A673 (cell line): Measurements from ENCODE around the gene DYNC1LI1. TPM values are rescaled to one million over a fixed set of nuclear protein-coding genes. Genes with fewer than 3 reads are reported as not detected.

ENCODE experiments used
- BruUV-seq: library from RNA; stranded (reverse); fragments of 400-500 nt; replicated peaks from 2 replicates; lab custom pipeline; 2021; lab: Mats Ljungman, UMichigan
- CTCF ChIA-PET: fragments of 300-600 bp; sonication (Branson Sonifier 250); formaldehyde crosslinking; loops from one replicate; lab custom pipeline; 2022; ENCODE audit warnings: antibody characterized with exemption; lab: Charles Lee
- POLR2A ChIA-PET: fragments of 300-600 bp; sonication (Branson Sonifier 250); formaldehyde crosslinking; loops from one replicate; lab custom pipeline; 2022; ENCODE audit warnings: antibody characterized with exemption; ENCODE audit not compliant: low non-redundant PET; lab: Charles Lee
- DNase-seq: peaks from one replicate; pipeline ENCODE4 v3.0.0-alpha.2; 2015; ENCODE audit warnings: low spot score
- H3K27ac ChIP-seq: fragments of 200-600 bp; sonication (generic); 2 replicates; pipeline ENCODE4 v1.5.1; 2016; ENCODE audit warnings: mixed run types, low read depth, mild to moderate bottlenecking, mixed read lengths, antibody characterized with exemption, low read length; ENCODE audit not compliant: poor library complexity, severe bottlenecking
- H3K27me3 ChIP-seq: fragments of 200-600 bp; sonication (generic); replicated peaks from 2 replicates; pipeline ENCODE4 v1.6.1; 2017; ENCODE audit warnings: mixed run types, low read depth, mild to moderate bottlenecking, mixed read lengths, antibody characterized with exemption, low read length; ENCODE audit not compliant: insufficient read depth, poor library complexity
- H3K36me3 ChIP-seq: fragments of 200-600 bp; sonication (generic); 2 replicates; pipeline ENCODE4 v1.6.1; 2016; ENCODE audit warnings: mixed run types, mild to moderate bottlenecking, mixed read lengths, antibody characterized with exemption, low read length; ENCODE audit not compliant: insufficient read depth, poor library complexity, severe bottlenecking
- H3K4me1 ChIP-seq: fragments of 200-600 bp; sonication (generic); 2 replicates; pipeline ENCODE4 v1.6.1; 2017; ENCODE audit warnings: mixed run types, mild to moderate bottlenecking, mixed read lengths, antibody characterized with exemption, low read length; ENCODE audit not compliant: insufficient read depth, poor library complexity, severe bottlenecking
- H3K4me3 ChIP-seq: fragments of 200-600 bp; sonication (generic); 2 replicates; pipeline ENCODE4 v1.5.1; 2016; ENCODE audit warnings: low read depth, mixed run types, mild to moderate bottlenecking, mixed read lengths, low read length; ENCODE audit not compliant: poor library complexity, severe bottlenecking
- H3K9me3 ChIP-seq: fragments of 200-600 bp; sonication (generic); 2 replicates; pipeline ENCODE4 v1.6.1; 2016; ENCODE audit warnings: mixed run types, low read depth, mild to moderate bottlenecking, mixed read lengths, antibody characterized with exemption, low read length; ENCODE audit not compliant: poor library complexity, severe bottlenecking
- EZH2 ChIP-seq: fragments of 200-600 bp; sonication (generic); IDR thresholded peaks from 2 replicates; pipeline ENCODE4 v1.6.1; 2017; ENCODE audit warnings: borderline replicate concordance, low read depth, mild to moderate bottlenecking, mixed read lengths, antibody characterized with exemption, low read length; ENCODE audit not compliant: poor library complexity, severe bottlenecking
- intact Hi-C: fragments of 100-400 bp; cut with micrococcal nuclease; formaldehyde crosslinking; loops from one replicate; pipeline ENCODE4 v1.10.0; 2022; ENCODE audit not compliant: unreplicated experiment
- total RNA-seq: library from RNA; stranded (reverse); gene quantifications from 2 replicates; pipeline ENCODE4 v1.2.3, GENCODE V29; 2021
- TF ChIP-seq, protein P1 (sequence below): fragments of 300-800, 200-600 bp; sonication (generic); conservative IDR thresholded peaks from 2 replicates; pipeline ENCODE4 v1.5.1; 2017; ENCODE audit warnings: low read depth, mild to moderate bottlenecking, antibody characterized with exemption, low read length, moderate library complexity, mixed read lengths

DYNC1LI1 gene
- total RNA-seq, 1 experiment from 2014 or later, result 73.1 TPM

DNA sequence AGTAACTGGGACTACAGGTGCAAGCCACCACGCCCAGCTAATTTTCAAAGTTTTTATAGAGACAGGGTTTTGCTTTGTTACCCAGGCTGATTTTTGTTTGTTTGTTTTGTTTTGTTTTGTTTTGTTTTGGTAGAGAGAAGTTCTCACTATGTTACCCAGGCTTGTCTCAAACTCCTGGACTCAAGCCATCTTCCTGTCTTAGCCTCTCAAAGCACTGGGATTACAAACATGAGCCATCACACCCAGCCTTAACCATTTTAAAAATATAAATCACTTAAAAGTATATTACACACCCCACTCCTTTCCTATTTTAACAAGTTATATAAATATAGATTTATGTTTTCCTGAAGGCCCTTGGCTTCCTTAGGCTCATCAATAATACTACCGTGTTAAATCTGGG is 6.5 kb upstream of the DYNC1LI1 start:
- intact Hi-C loops, result no loop called here
- no peaks in the 10 kb centered on the region for H3K9me3 ChIP-seq
- no peaks in the 10 kb centered on the region for H3K27me3 ChIP-seq
- no peak for DNase-seq
- H3K4me1 ChIP-seq, result no peaks in the 10 kb centered on the region
- H3K36me3 ChIP-seq, result no peaks in the 10 kb centered on the region
- CTCF ChIA-PET, result no interaction called here
- BruUV-seq, result no TSS peak
- TF ChIP-seq EZH2, result no peak
- TF ChIP-seq, protein P1, sequence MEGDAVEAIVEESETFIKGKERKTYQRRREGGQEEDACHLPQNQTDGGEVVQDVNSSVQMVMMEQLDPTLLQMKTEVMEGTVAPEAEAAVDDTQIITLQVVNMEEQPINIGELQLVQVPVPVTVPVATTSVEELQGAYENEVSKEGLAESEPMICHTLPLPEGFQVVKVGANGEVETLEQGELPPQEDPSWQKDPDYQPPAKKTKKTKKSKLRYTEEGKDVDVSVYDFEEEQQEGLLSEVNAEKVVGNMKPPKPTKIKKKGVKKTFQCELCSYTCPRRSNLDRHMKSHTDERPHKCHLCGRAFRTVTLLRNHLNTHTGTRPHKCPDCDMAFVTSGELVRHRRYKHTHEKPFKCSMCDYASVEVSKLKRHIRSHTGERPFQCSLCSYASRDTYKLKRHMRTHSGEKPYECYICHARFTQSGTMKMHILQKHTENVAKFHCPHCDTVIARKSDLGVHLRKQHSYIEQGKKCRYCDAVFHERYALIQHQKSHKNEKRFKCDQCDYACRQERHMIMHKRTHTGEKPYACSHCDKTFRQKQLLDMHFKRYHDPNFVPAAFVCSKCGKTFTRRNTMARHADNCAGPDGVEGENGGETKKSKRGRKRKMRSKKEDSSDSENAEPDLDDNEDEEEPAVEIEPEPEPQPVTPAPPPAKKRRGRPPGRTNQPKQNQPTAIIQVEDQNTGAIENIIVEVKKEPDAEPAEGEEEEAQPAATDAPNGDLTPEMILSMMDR, result no peak
- no peak overlapping the region for H3K27ac ChIP-seq
- POLR2A ChIA-PET, result no interaction called here
- no peak overlapping the region for H3K4me3 ChIP-seq

DNA sequence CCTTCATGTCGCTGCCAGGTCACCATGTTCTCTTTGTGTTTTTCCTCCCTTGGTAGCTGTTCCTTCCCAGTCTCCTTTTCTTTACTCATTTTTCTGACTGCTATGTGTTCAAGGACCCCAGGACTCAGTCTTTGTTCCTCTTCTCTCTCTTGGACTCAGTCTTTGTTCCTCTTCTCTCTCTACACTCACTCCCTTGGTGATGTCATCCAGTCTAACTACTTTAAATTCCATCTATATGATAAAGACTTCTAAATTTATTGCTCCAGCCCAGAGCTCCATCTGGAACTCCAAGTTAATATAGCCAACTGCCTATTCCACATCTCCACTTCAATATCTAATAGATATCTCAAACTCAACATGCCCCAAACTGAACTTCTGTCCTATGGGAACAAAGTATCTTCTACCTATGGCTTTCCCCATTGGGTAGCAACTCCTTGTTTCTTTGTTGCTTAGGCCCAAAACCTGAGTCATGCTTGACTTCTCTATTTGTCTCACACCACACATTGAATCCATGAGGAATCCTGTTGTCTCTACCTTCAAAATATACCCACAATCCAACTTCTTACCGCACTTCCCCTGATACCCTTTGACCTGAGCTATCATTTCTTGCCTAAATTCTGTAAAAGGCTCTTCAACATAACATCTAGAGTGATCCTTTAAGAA is 4.9 kb upstream of the DYNC1LI1 start:
- CTCF ChIA-PET, result no interaction called here
- no peak overlapping the region for H3K4me3 ChIP-seq
- H3K9me3 ChIP-seq, result no peaks in the 10 kb centered on the region
- TF ChIP-seq, protein P1, result no peak
- TF ChIP-seq EZH2, result no peak
- no peak for DNase-seq
- H3K27me3 ChIP-seq, result no peaks in the 10 kb centered on the region
- peaks cover 5% of the 10 kb centered on the region for H3K4me1 ChIP-seq
- no peak overlapping the region for H3K27ac ChIP-seq
- intact Hi-C loops, result no loop called here
- POLR2A ChIA-PET, result no interaction called here
- H3K36me3 ChIP-seq, result no peaks in the 10 kb centered on the region
- BruUV-seq, result no TSS peak

GRCh38 chr3:32571192-32571485 is 481 bp upstream of the DYNC1LI1 start:
- H3K36me3 ChIP-seq, result peaks cover under 1% of the 10 kb centered on the region
- no peaks in the 10 kb centered on the region for H3K9me3 ChIP-seq
- H3K27ac ChIP-seq, result peak overlapping the region; percentile 98
- DNase-seq, result no peak
- H3K4me1 ChIP-seq, result peaks cover 15% of the 10 kb centered on the region
- no peaks in the 10 kb centered on the region for H3K27me3 ChIP-seq
- intact Hi-C loops, result no loop called here
- BruUV-seq, result TSS peak; percentile 77
- peak overlapping the region; percentile 98 for H3K4me3 ChIP-seq
- TF ChIP-seq EZH2, result no peak
- TF ChIP-seq, protein P1, result no peak
- ChIA-PET CTCF (no interaction called here), POLR2A (no interaction called here)
